Mucosa of descending colon (tissue), 3 donors: ENCODE data around the gene OR2H2. TPM values are rescaled to one million over a fixed set of nuclear protein-coding genes. Genes with fewer than 3 reads are reported as not detected.
A peak's percentile ranks its signal among the peaks of the same experiment; 100 is the strongest.

ENCODE experiments used
- ATAC-seq: fragments of 200-7000 bp; cut with Tn5 transposase; one replicate; pipeline ENCODE4 v1.9.1; 2020; ENCODE audit warnings: mild to moderate bottlenecking, moderate library complexity
- DNase-seq, 3 donors: peaks; one replicate each; pipeline ENCODE4 v3.0.0-alpha.2; 2020
- H3K36me3 ChIP-seq: fragments of 200-600 bp; one replicate; pipeline ENCODE4 v1.8.0; 2021; ENCODE audit warnings: low read depth, mild to moderate bottlenecking
- H3K4me1 ChIP-seq: fragments of 200-600 bp; one replicate; pipeline ENCODE4 v1.8.0; 2021; ENCODE audit warnings: low read depth, mild to moderate bottlenecking
- H3K4me3 ChIP-seq: fragments of 200-600 bp; one replicate; pipeline ENCODE4 v1.8.0; 2021; ENCODE audit warnings: mild to moderate bottlenecking
- H3K9me3 ChIP-seq: fragments of 200-600 bp; one replicate; pipeline ENCODE4 v1.8.0; 2021; ENCODE audit warnings: mild to moderate bottlenecking
- CTCF ChIP-seq: fragments of 200-600 bp; IDR thresholded peaks from one replicate; pipeline ENCODE4 v1.8.0; 2022; ENCODE audit warnings: antibody characterized with exemption, mild to moderate bottlenecking
- intact Hi-C, 2 donors: fragments of 100-400 bp; cut with DNase I in 1 of 2; cut with micrococcal nuclease in 1 of 2; formaldehyde crosslinking; loops; one replicate each; pipeline versions ENCODE4 v1.11.0 to v1.11.1; 2022; cut with DNase I, micrococcal nuclease
- total RNA-seq, 3 donors: library from RNA; stranded (reverse); fragmentation: NEBNext Ultra II Directional in 2 of 3; extraction: Animal tissue kit (Norgen Biotek cat#: 25700) in 2 of 3; gene quantifications; one replicate each; pipeline versions ENCODE4 v1.2.1 to v1.2.4, GENCODE V29; 2021 to 2023
- donor health status: DM: no; HTN: no; CAD: no; lungs with moderate emphysema.
- donor health status: DM: no; HTN: no; CAD: no.
- donor health status: DM: no; HTN: yes; CAD: no.

Gene OR2H2
- total RNA-seq, 3 donors from 2014 or later, result not detected

GRCh38 chr6:29631860-29632731 is 47.2 kb downstream of the OR2H2 start:
- peak; percentile 56 to 79 (median 75) for DNase-seq
- no peak for TF ChIP-seq CTCF
- peaks cover 18% of the 10 kb centered on the region for H3K4me1 ChIP-seq
- no peaks in the 10 kb centered on the region for H3K36me3 ChIP-seq
- H3K9me3 ChIP-seq, result no peaks in the 10 kb centered on the region
- intact Hi-C loops, result no loop called here
- ATAC-seq, result peak; percentile 29
- H3K4me3 ChIP-seq, result peak overlapping the region; percentile 40

- intact Hi-C loops, result no loop called here
- no peak for TF ChIP-seq CTCF
- Histone ChIP-seq H3K4me3 (peak within 1 kb of the TSS; percentile 40), H3K9me3 (no peaks in the 10 kb centered on the region), H3K36me3 (no peaks in the 10 kb centered on the region), H3K4me1 (peaks cover 18% of the 10 kb centered on the region)
- ATAC-seq (peak; percentile 94), DNase-seq (peak; percentile 85 to 90 (median 87))
Measured at GRCh38 chr6:29632789-29633533, 48.0 kb downstream of the OR2H2 start, which contains the start of gene GABBR1. Gene GABBR1, minus strand, starts transcription at chr6:29633183. Its CDS starts 798 bp downstream, at chr6:29632385.

GRCh38 chr6:29633534-29633905 is 48.6 kb downstream of the OR2H2 start:
- TF ChIP-seq CTCF, result no peak
- DNase-seq (no peak), ATAC-seq (peak; percentile 3)
- intact Hi-C loops, result no loop called here
- Histone ChIP-seq H3K9me3 (no peaks in the 10 kb centered on the region), H3K4me1 (peaks cover 15% of the 10 kb centered on the region), H3K36me3 (no peaks in the 10 kb centered on the region), H3K4me3 (peak overlapping the region; percentile 40)

- H3K9me3 ChIP-seq, result no peaks in the 10 kb centered on the region
- H3K4me1 ChIP-seq, result peaks cover 13% of the 10 kb centered on the region
- intact Hi-C loops, result no loop called here
- no peak overlapping the region for H3K4me3 ChIP-seq
- no peaks in the 10 kb centered on the region for H3K36me3 ChIP-seq
- no peak for TF ChIP-seq CTCF
- ATAC-seq (no peak), DNase-seq (no peak)
Measured at GRCh38 chr6:29637247-29637646, 52.3 kb downstream of the OR2H2 start.

Other genes starting within 250 kb of the OR2H2 start
- gene OR5V1, start 216.3 kb upstream of the OR2H2 start, total RNA-seq, result not detected
- gene OR12D3, start 209.8 kb upstream of the OR2H2 start, total RNA-seq, result not detected
- gene OR12D2, start 189.5 kb upstream of the OR2H2 start, total RNA-seq, result not detected
- not detected for gene OR12D1, start 170.2 kb upstream of the OR2H2 start, total RNA-seq
- not detected for gene OR10C1, start 145.8 kb upstream of the OR2H2 start, total RNA-seq
- gene OR11A1, start 128.1 kb upstream of the OR2H2 start, total RNA-seq, result not detected
- not detected for gene OR2H1, start 128.0 kb upstream of the OR2H2 start, total RNA-seq
- gene MAS1L, start 97.2 kb upstream of the OR2H2 start, total RNA-seq, result 1 to 10 TPM in 1 of 3 donors, not detected in 2; 1.0 TPM
- 10 to 100 TPM in 1 of 3 donors, 1 to 10 TPM in 1, not detected in 1; 4.2 to 11.7 TPM for gene UBD, start 25.4 kb upstream of the OR2H2 start, total RNA-seq
- gene GABBR1, start 48.1 kb downstream of the OR2H2 start, total RNA-seq, result 10 to 100 TPM; 12.2 to 62.5 (median 21.8) TPM
- gene MOG, start 72.0 kb downstream of the OR2H2 start, total RNA-seq, result not detected
- gene ZFP57, start 96.0 kb downstream of the OR2H2 start, total RNA-seq, result not detected
- 100 to 1,000 TPM; 151 to 416 (median 198) TPM for gene HLA-F, start 138.3 kb downstream of the OR2H2 start, total RNA-seq
- gene HLA-G, start 242.7 kb downstream of the OR2H2 start, total RNA-seq, result 1 to 10 TPM; 1.5 to 1.9 (median 1.9) TPM